H9 (cell line): ENCODE measurements around the gene NUP133. TPM values are rescaled to one million over a fixed set of nuclear protein-coding genes. Genes with fewer than 3 reads are reported as not detected.

Source experiments
- DNase-seq: peaks from one replicate; pipeline ENCODE4 v3.0.0-alpha.2; 2017
- H2AFZ ChIP-seq: one replicate; pipeline ENCODE4 v1.6.1; 2013; ENCODE audit warnings: mild to moderate bottlenecking, low read length, control low read depth, moderate library complexity
- H2AK5ac ChIP-seq: 2 replicates; pipeline ENCODE4 v1.6.1; 2013; ENCODE audit warnings: low read length, control low read depth, mixed read lengths; ENCODE audit not compliant: insufficient read length
- H2BK120ac ChIP-seq: one replicate; pipeline ENCODE4 v1.6.1; 2013; ENCODE audit warnings: low read depth, mild to moderate bottlenecking, low read length, control low read depth, inconsistent platforms; ENCODE audit not compliant: poor library complexity, severe bottlenecking
- H2BK12ac ChIP-seq: 2 replicates; pipeline ENCODE4 v1.6.1; 2013; ENCODE audit warnings: low read length, control low read depth, mixed read lengths, low read depth; ENCODE audit not compliant: insufficient read length
- H2BK15ac ChIP-seq: 2 replicates; pipeline ENCODE4 v1.6.1; 2013; ENCODE audit warnings: low read depth, low read length, control low read depth
- H2BK20ac ChIP-seq: one replicate; pipeline ENCODE4 v1.6.1; 2013; ENCODE audit warnings: low read depth, mild to moderate bottlenecking, low read length, control low read depth, inconsistent platforms; ENCODE audit not compliant: poor library complexity, severe bottlenecking
- H2BK5ac ChIP-seq: 2 replicates; pipeline ENCODE4 v1.6.1; 2013; ENCODE audit warnings: low read length, control low read depth, mixed read lengths; ENCODE audit not compliant: insufficient read length
- H3K14ac ChIP-seq: 2 replicates; pipeline ENCODE4 v1.6.1; 2013; ENCODE audit warnings: low read length, control low read depth; ENCODE audit not compliant: insufficient read depth
- H3K18ac ChIP-seq: 2 replicates; pipeline ENCODE4 v1.6.1; 2013; ENCODE audit warnings: low read depth, mild to moderate bottlenecking, mixed read lengths, low read length, control low read depth; ENCODE audit not compliant: insufficient read length
- H3K23ac ChIP-seq: 2 replicates; pipeline ENCODE4 v1.6.1; 2013; ENCODE audit warnings: low read length, control low read depth, mixed read lengths, low read depth; ENCODE audit not compliant: insufficient read length
- H3K23me2 ChIP-seq: 2 replicates; pipeline ENCODE4 v1.6.1; 2013; ENCODE audit warnings: low read depth, mild to moderate bottlenecking, mixed read lengths, low read length, control low read depth; ENCODE audit not compliant: insufficient read length, poor library complexity, severe bottlenecking
- H3K27ac ChIP-seq: 2 replicates; pipeline ENCODE4 v1.5.1; 2013; ENCODE audit warnings: low read length, control low read depth, mixed read lengths, low read depth; ENCODE audit not compliant: insufficient read length
- H3K27me3 ChIP-seq: 2 replicates; pipeline ENCODE4 v1.6.1; 2013; ENCODE audit warnings: low read length, control low read depth, inconsistent platforms; ENCODE audit not compliant: insufficient read depth
- H3K4ac ChIP-seq: 2 replicates; pipeline ENCODE4 v1.6.1; 2013; ENCODE audit warnings: low read depth, mild to moderate bottlenecking, control low read depth, inconsistent platforms, low read length, moderate library complexity
- H3K4me1 ChIP-seq: 2 replicates; pipeline ENCODE4 v1.6.1; 2013; ENCODE audit warnings: low read length, control low read depth, inconsistent platforms; ENCODE audit not compliant: insufficient read depth
- H3K4me2 ChIP-seq: 2 replicates; pipeline ENCODE4 v1.6.1; 2013; ENCODE audit warnings: low read length, control low read depth, mixed read lengths; ENCODE audit not compliant: insufficient read length, insufficient read depth
- H3K56ac ChIP-seq: 2 replicates; pipeline ENCODE4 v1.6.1; 2013; ENCODE audit warnings: low read depth, mild to moderate bottlenecking, mixed read lengths, low read length, control low read depth; ENCODE audit not compliant: insufficient read length
- H3K79me1 ChIP-seq: 2 replicates; pipeline ENCODE4 v1.6.1; 2013; ENCODE audit warnings: low read depth, mild to moderate bottlenecking, moderate library complexity, low read length, control low read depth, inconsistent platforms; ENCODE audit not compliant: insufficient read depth, poor library complexity, severe bottlenecking
- H3K79me2 ChIP-seq: 2 replicates; pipeline ENCODE4 v1.6.1; 2013; ENCODE audit warnings: low read length, control low read depth, inconsistent platforms; ENCODE audit not compliant: insufficient read depth
- H3K9ac ChIP-seq: 2 replicates; pipeline ENCODE4 v1.6.1; 2013; ENCODE audit warnings: low read length, control low read depth, mixed read lengths; ENCODE audit not compliant: insufficient read length; ENCODE audit errors: extremely low read depth
- H3K9me3 ChIP-seq: one replicate; pipeline ENCODE4 v1.6.1; 2013; ENCODE audit warnings: low read depth, low read length, inconsistent platforms; ENCODE audit not compliant: control insufficient read depth
- H3T11ph ChIP-seq: one replicate; pipeline ENCODE4 v1.6.1; 2013; ENCODE audit warnings: mild to moderate bottlenecking, low read length, control low read depth, inconsistent platforms
- H4K20me1 ChIP-seq: one replicate; pipeline ENCODE4 v1.6.1; 2013; ENCODE audit not compliant: control insufficient read depth, insufficient read length, insufficient read depth
- H4K5ac ChIP-seq: 2 replicates; pipeline ENCODE4 v1.6.1; 2013; ENCODE audit warnings: low read depth, mild to moderate bottlenecking, mixed read lengths, low read length, control low read depth; ENCODE audit not compliant: insufficient read length
- H4K8ac ChIP-seq: replicated peaks from 2 replicates; pipeline ENCODE4 v1.6.1; 2013; ENCODE audit warnings: low read length, control low read depth, mixed read lengths, low read depth; ENCODE audit not compliant: insufficient read length
- H4K91ac ChIP-seq: 2 replicates; pipeline ENCODE4 v1.6.1; 2013; ENCODE audit warnings: low read depth, mild to moderate bottlenecking, moderate library complexity, mixed read lengths, low read length, control low read depth; ENCODE audit not compliant: insufficient read length
- H3K27ac Mint-ChIP-seq, 3 experiments: 2 replicates in 2 of 3; 3 replicates in 1 of 3; pipeline ENCODE4 v1.8.0; 2020 to 2021; ENCODE audit warnings: mixed read lengths in 3 of 3, mild to moderate bottlenecking in 1 of 3, moderate library complexity in 1 of 3
- H3K27me3 Mint-ChIP-seq: 2 replicates; pipeline ENCODE4 v1.8.0; 2021; ENCODE audit warnings: low read depth, mild to moderate bottlenecking, moderate library complexity, mixed read lengths
- H3K36me3 Mint-ChIP-seq, 3 experiments: 2 replicates in 2 of 3; 3 replicates in 1 of 3; pipeline ENCODE4 v1.8.0; 2020 to 2021; ENCODE audit warnings: low read depth in 3 of 3, mixed read lengths in 3 of 3; ENCODE audit not compliant: insufficient read depth in 1 of 3
- H3K4me1 Mint-ChIP-seq, 2 experiments: 2 replicates each; pipeline ENCODE4 v1.8.0; 2020; ENCODE audit warnings: mixed read lengths in 2 of 2
- H3K4me3 Mint-ChIP-seq, 2 experiments: 2 replicates in 1 of 2; 3 replicates in 1 of 2; pipeline ENCODE4 v1.8.0; 2020 to 2021; ENCODE audit warnings: mild to moderate bottlenecking in 2 of 2, mixed read lengths in 2 of 2, moderate library complexity in 1 of 2
- H3K9me3 Mint-ChIP-seq, 2 experiments: 2 replicates in 1 of 2; 3 replicates in 1 of 2; pipeline ENCODE4 v1.8.0; 2020; ENCODE audit warnings: mild to moderate bottlenecking in 2 of 2, mixed read lengths in 2 of 2, moderate library complexity in 1 of 2
- WGBS: extraction: QIAGEN DNeasy Blood & Tissue Kit; methylation state at CpG from one replicate; pipeline ENCODE4 v1.1.7; 2013; ENCODE audit warnings: missing lambda C conversion rate, low lambda C conversion rate, mixed read lengths; ENCODE audit not compliant: insufficient read length; ENCODE audit errors: extremely low coverage; 5-methylcytosine and 5-hydroxymethylcytosine counted together
- total RNA-seq: library from RNA; stranded (reverse); gene quantifications from 2 replicates; pipeline ENCODE4 v1.2.1, GENCODE V29; 2021
- TF ChIP-seq, protein P1 (sequence below): fragments of 200-600 bp; sonication (generic); conservative IDR thresholded peaks from 3 replicates; pipeline ENCODE4 v1.8.0; 2021; ENCODE audit warnings: antibody characterized with exemption, mild to moderate bottlenecking

Gene NUP133
- total RNA-seq, 1 experiment from 2014 or later = 71.3 TPM

DNA sequence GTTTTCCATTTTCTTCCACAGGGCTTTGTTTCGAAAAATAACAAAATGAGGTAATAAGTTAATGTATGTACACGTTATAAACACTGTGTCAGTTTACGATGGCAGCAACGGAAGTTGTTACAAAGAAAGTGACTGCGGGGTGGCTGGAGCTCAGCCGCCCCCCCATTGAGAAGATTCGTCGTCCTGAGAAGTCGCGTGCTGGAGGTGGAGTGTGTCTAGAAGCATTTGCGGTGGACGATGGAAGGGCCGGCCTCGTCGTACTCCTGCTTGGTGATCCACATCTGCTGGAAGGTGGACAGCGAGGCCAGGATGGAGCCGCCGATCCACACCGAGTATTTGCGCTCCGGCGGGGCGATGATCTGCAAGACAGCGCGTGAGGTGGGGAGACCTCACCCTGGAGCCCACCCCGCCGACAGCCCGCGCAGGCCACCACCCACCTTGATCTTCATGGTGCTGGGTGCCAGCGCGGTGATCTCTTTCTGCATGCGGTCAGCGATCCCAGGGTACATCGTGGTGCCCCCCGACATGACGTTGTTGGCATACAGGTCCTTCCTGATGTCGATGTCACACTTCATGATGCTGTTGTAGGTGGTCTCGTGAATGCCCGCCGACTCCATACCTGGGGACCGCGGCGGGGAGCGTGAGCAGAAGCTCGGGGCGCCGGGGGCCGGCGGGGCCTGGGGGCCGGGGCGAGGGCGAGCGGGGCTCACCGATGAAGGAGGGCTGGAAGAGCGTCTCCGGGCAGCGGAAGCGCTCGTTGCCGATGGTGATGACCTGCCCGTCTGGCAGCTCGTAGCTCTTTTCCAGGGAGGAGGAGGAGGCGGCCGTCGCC is 76.6 kb downstream of the NUP133 start:
- H3K27me3 ChIP-seq = peaks cover 22% of the 10 kb centered on the region
- peaks cover 0 to 7% (median 2%) of the 10 kb centered on the region in 3 experiments; a peak in 3 of 7 replicates for H3K36me3 Mint-ChIP-seq
- peak overlapping the region; percentile 30 for H3K4me2 ChIP-seq
- H2AK5ac ChIP-seq = no peak overlapping the region
- H3K23ac ChIP-seq = no peak overlapping the region
- H2BK120ac ChIP-seq = no peak overlapping the region
- H3K4me3 Mint-ChIP-seq = peak overlapping the region; percentile 47 to 77
- H4K8ac ChIP-seq = no peak overlapping the region
- TF ChIP-seq, protein P1, sequence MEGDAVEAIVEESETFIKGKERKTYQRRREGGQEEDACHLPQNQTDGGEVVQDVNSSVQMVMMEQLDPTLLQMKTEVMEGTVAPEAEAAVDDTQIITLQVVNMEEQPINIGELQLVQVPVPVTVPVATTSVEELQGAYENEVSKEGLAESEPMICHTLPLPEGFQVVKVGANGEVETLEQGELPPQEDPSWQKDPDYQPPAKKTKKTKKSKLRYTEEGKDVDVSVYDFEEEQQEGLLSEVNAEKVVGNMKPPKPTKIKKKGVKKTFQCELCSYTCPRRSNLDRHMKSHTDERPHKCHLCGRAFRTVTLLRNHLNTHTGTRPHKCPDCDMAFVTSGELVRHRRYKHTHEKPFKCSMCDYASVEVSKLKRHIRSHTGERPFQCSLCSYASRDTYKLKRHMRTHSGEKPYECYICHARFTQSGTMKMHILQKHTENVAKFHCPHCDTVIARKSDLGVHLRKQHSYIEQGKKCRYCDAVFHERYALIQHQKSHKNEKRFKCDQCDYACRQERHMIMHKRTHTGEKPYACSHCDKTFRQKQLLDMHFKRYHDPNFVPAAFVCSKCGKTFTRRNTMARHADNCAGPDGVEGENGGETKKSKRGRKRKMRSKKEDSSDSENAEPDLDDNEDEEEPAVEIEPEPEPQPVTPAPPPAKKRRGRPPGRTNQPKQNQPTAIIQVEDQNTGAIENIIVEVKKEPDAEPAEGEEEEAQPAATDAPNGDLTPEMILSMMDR = no peak
- WGBS = no CpG with 5 or more reads among the region's 65 CpGs
- no peak overlapping the region for H4K91ac ChIP-seq
- H3K23me2 ChIP-seq = peaks cover 14% of the 10 kb centered on the region
- no peaks in the 10 kb centered on the region for H3K79me1 ChIP-seq
- H2BK12ac ChIP-seq = no peak overlapping the region
- H4K20me1 ChIP-seq = no peaks in the 10 kb centered on the region
- no peak overlapping the region for H3K14ac ChIP-seq
- no peak overlapping the region for H2BK15ac ChIP-seq
- no peak overlapping the region for H3K9ac ChIP-seq
- no peak overlapping the region for H4K5ac ChIP-seq
- no peak overlapping the region for H3T11ph ChIP-seq
- no peak overlapping the region for H3K27ac Mint-ChIP-seq
- H3K4me1 Mint-ChIP-seq = peaks cover 23 to 26% of the 10 kb centered on the region in 2 experiments
- no peak overlapping the region for H3K4ac ChIP-seq
- no peak for DNase-seq
- H3K27ac ChIP-seq = no peak overlapping the region
- H3K27me3 Mint-ChIP-seq = peaks cover 82% of the 10 kb centered on the region
- no peak overlapping the region for H2AFZ ChIP-seq
- H3K4me1 ChIP-seq = peaks cover 2% of the 10 kb centered on the region; the same call in 1 of the 2 replicates
- no peak overlapping the region for H3K56ac ChIP-seq
- no peak overlapping the region for H3K18ac ChIP-seq
- H2BK20ac ChIP-seq = no peak overlapping the region
- no peaks in the 10 kb centered on the region for H3K79me2 ChIP-seq
- H3K9me3 Mint-ChIP-seq = peaks cover 2 to 11% of the 10 kb centered on the region in 2 experiments; a peak in 2 of 5 replicates
- no peak overlapping the region for H2BK5ac ChIP-seq
- no peaks in the 10 kb centered on the region for H3K9me3 ChIP-seq
